ENCODE measurements around the gene FCHO1.

The FCHO1 gene

DNA sequence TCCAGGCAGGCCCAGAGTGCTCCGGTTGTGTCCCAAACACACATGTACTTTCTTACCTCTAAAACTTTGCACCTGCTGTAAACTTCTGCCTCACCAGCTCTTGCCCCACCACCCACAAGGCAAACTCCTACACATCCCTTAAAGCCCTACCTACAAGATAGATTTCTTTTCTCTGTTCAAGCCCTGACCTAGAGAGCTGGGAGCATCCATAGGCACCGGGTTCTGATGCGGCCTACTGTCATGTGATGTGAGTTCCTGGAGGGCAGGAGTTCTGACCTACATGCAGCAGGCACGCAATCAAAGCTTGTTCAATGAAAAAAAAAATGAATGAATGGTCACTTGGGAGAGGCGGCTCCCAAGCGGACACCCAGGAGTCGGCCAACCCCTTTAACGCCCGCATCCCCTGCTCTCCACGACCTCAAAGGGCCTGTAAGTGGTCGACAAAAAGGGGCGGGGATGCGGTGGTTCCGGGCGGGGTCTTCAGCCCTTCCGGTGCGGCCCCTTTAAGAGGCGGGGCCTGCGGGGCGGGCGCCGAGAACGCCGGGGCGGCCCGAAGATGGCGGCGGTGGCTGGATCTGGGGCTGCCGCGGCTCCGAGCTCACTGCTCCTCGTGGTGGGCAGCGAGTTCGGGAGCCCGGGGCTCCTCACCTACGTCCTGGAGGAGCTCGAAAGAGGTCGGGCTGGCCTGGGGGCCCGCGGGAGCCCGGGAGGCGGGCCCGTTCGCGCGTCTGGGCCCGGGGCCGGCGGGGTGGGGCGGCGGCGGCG lies 32.1 kb upstream of the FCHO1 start, which contains the start of gene MAP1S:
Gene MAP1S, plus strand, starts transcription at position 534 of the 765 bp plus-strand sequence. Its CDS starts 23 bp downstream, at position 557.
- peak; percentile 38 for DNase-seq (ENCODE audit: low read depth)
- TF ChIP-seq, protein P1, sequence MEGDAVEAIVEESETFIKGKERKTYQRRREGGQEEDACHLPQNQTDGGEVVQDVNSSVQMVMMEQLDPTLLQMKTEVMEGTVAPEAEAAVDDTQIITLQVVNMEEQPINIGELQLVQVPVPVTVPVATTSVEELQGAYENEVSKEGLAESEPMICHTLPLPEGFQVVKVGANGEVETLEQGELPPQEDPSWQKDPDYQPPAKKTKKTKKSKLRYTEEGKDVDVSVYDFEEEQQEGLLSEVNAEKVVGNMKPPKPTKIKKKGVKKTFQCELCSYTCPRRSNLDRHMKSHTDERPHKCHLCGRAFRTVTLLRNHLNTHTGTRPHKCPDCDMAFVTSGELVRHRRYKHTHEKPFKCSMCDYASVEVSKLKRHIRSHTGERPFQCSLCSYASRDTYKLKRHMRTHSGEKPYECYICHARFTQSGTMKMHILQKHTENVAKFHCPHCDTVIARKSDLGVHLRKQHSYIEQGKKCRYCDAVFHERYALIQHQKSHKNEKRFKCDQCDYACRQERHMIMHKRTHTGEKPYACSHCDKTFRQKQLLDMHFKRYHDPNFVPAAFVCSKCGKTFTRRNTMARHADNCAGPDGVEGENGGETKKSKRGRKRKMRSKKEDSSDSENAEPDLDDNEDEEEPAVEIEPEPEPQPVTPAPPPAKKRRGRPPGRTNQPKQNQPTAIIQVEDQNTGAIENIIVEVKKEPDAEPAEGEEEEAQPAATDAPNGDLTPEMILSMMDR (conservative IDR thresholded peaks at IDR 0.05; ENCODE audit: low read length) = no peak
- peak within 1 kb of the TSS; percentile 84 for H3K4me3 ChIP-seq (ENCODE audit: low read length)

DNA sequence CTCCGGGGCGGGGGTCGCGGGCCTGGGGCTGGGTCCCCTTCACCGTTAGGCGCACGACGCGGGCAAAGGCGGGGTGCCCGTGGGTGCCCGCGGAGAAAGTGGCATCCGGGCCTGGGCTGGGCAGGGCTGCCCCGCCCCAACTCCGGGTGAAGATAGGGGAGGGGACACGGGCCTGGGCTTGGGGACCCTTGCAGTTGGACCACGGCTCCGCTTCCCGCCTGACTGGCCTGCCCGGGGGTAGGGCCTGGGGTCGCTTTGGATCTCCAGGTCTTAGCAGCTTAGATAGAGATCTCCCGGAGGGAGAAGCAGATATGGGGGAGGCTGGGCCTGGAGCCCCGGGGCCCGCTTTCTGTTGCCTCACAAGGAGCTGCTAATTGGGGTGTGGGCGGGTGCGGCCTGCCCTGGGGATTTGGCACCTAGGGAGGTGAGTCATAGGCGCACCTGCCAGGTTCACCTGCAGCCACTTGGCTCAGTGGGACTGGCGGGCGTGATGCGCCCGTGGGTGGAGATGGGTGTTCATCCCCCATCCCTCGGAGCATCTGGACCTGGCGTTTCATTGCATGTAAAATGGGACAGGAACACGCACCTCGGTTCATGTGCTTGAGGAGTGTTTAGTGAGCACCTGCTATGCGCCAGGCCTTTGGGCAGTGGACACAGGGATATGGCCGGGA lies 31.4 kb upstream of the FCHO1 start:
- peak overlapping the region; percentile 84 for H3K4me3 ChIP-seq (ENCODE audit: low read length)
- TF ChIP-seq, protein P1 (conservative IDR thresholded peaks at IDR 0.05; ENCODE audit: low read length) = no peak
- DNase-seq (ENCODE audit: low read depth) = no peak

DNA sequence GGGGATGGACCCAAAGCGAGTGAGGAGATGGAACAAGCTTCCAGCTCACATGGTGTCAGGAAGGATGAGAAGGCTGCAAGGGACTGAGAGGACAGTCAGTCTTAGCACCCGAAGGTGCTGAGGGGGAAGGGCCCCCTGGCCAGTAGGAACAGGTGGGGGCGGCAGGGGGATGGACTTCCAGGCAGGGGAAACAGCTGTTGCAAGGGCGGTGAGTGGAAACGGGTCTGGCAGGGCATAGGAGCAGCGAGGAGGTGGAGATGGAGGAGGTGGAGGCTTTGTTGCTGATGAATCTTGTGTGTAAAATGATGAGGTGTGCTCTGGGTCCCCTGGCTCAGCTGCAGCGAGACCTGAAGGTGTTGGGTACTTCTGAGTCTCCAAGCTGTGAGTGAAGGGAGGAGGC lies 30.8 kb upstream of the FCHO1 start:
- DNase-seq (ENCODE audit: low read depth) = no peak
- TF ChIP-seq, protein P1 (conservative IDR thresholded peaks at IDR 0.05; ENCODE audit: low read length) = no peak
- H3K4me3 ChIP-seq (ENCODE audit: low read length) = peak overlapping the region; percentile 84

DNA sequence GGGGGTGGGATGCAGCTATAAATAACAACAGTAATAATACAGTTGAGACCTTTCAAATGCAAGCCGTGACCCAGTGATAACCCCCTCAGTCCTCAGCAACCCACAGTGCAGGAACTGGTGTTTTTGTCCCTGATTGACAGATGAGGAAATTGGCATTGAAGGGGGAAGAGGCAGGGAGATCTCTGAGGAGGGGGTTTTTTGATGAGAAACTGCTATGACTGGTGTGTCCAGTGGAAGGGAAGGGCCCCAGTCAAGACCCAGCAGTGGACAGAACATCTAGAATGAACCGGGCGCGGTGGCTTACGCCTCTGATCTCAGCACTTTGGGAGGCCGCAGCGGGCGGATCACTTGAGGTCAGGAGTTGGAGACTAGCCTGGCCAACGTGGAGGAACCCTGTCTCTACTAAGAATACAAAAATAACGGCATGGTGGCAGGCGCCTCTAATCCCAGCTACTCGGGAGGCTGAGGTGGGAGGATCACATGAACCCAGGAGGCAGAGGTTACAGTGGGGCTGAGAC lies 30.1 kb upstream of the FCHO1 start:
- H3K4me3 ChIP-seq (ENCODE audit: low read length) = peak overlapping the region; percentile 84
- no peak for DNase-seq (ENCODE audit: low read depth)
- TF ChIP-seq, protein P1 (conservative IDR thresholded peaks at IDR 0.05; ENCODE audit: low read length) = no peak

DNA sequence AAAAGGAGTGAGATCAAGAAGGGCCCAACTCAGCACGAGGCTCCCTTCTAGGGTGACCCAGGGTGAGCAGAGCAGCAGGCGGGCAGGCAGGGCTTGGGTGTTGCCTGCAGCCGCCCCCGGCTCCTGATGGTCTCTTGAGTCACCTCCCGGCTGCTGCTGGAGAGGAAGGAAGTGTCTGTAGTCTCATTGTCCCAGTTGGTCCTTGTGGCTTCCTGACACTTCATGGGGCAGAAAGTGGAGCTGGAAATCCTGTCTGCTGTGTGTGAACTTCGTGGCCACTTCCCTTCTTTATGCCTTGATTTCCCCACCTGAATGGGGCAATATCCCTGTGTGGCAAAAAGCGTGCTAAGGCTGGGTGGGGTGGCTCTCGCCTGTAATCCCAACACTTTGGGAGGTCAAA lies 29.5 kb upstream of the FCHO1 start:
- DNase-seq (ENCODE audit: low read depth) = peak; percentile 33
- H3K4me3 ChIP-seq (ENCODE audit: low read length) = peak overlapping the region; percentile 12; the same call in 1 of the 2 replicates
- TF ChIP-seq, protein P1 (conservative IDR thresholded peaks at IDR 0.05; ENCODE audit: low read length) = no peak

DNA sequence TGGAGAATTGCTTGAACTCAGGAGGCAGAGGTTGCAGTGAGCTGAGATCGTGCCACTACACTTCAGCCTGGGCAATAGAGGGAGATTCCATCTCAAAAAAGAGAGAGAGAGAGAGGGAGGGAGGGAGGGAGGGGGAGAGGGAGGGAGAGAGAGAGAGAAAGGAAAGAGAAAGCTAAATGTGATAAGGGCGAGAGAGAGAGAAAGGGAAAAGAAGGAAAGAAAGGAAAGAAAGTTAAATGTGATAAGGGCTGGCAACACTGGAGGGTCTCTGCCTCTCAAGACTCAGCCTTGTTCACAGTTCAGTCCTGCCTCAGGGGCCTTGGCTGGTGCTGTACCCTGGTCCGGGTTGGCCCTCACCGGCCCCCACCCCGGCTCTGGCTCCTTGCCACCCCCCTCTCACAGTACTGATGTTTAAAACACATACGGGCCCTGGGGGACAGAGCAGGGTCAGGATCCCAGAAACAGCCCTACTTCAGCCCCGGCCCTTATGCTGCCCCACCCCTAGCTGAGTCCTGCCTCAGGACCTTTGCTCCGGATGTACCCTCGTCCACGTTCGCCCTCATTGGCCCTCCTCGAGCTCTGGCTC lies 28.5 kb upstream of the FCHO1 start:
- H3K4me3 ChIP-seq (ENCODE audit: low read length) = no peak overlapping the region
- DNase-seq (ENCODE audit: low read depth) = no peak
- TF ChIP-seq, protein P1 (conservative IDR thresholded peaks at IDR 0.05; ENCODE audit: low read length) = no peak

Measured in AG10803 (cell line).